Stimulated activated CD8-positive, alpha-beta memory T cell treated with anti-CD3 and anti-CD28 coated beads, Interleukin-7, amount 100 ng/mL, for 24 hours (primary cell): ENCODE results near the gene CCL22.
"Not testable (repeated sequence)": the region's sequence is repeated elsewhere in the genome, so short reads cannot be mapped to it uniquely, and the experiment has no call there.

Experiments
- DNase-seq: peaks from one replicate; pipeline ENCODE4 v3.0.0-alpha.2; 2020; ENCODE audit warnings: low read depth

The CCL22 gene

DNA sequence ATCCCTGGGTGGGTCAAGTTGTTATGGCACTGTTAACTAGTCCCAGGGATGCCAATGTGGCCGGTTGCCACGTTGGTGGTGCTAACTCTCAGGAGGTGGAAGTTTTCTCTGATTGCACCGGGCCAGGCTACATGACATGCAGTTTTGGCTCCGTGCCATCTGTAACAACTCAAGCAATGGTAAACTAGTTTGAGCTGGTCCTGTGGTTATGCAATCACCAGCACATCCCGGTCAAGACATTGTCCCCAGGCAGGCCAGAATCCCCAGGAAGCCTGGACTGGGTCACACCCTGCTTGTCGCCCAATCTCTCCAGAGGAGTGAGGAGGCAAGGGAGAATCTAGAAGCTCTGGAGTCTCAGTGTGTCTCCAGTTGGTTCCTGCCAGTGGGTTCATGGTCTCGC lies 35.9 kb downstream of the CCL22 start:
- no peak for DNase-seq

DNA sequence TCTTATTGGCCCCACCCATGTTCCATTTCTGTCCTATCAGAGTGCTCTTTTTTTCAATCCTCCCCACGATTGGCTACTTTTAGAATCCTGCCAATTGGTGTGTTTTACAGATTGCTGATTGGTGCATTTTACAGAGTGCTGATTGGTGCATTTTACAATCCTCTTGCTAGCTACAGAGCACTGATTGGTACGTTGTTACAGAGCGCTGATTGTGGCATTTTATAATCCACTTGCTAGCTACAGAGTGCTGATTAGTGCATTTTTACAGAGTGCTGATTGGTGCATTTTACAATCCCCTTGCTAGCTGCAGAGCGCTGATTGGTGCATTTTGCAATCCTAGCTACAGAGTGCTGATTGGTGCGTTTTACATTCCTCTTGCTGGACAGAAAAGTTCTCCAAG lies 36.4 kb downstream of the CCL22 start:
- DNase-seq = no peak

DNA sequence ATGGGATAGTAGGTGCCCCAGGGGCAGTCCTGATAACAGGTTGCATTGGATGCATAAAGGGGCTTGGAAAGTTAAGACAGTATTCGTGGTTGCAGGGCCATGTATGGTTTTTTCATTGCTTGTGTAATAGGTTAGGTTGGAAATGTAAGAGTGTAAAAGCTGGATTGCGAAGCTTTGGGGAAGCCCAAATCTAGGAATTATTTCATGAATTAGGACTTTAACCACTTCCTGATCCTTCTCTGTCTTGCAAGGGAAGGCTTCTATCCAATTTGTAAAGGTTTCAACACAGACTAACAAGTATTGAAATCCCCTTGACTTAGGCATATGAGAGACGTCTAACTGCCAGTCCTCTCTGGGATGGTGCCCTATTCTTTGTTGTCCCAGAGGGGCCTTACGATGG lies 38.2 kb downstream of the CCL22 start:
- DNase-seq = no peak

DNA sequence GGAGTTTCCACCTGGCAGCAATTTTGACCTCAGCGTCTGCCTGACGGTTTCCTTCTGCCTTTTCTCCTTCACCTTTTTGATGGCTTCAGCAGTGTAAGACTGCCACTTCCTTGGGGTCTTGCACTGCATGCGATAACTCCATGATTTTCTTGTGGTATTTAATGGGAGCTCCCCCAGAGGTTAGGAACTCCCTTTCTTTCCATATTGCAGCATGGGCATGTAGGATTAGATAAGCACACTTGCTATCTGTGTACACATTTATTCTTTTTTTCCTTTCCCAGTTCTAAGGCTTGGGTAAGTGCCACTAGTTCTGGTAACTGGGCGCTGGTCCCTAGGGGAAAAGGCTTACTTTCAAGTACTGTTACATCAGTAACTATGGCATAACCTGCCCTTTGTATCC lies 38.9 kb downstream of the CCL22 start:
- not testable (repeated sequence) for DNase-seq

DNA sequence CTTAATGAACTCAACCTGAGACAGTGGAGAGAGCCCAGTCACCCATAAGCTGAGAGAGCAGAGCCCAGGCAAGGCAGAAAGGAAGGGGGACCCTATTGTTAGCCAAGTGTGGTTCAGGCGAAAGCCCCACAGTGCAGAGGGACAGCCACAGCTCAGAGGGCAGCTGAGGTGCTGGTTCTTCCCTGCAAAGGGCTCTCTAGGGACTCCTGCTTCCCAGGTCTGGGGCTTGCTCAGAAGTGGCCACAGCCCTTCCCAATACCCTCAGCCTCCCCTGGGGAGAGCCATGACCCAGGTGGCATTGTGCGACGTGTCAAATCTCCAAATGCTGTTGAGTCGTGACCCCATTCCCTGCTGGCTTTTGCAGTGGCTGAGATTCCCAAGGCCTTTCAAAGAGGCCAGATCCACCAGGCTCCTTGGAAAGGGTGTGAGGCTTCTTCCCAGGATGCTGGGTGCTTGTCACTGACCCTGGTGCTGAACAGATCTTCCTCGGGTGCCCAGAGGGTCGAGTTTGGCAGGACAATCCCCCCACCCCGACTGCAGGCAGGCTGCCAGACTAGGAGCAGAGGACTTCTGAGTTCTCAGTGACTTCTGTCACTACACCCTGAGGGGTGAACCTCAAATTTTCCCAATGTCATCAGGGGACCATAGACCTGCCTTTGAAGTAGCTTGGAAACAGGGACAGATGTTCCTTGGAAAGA lies 43.5 kb downstream of the CCL22 start:
- no peak for DNase-seq

DNA sequence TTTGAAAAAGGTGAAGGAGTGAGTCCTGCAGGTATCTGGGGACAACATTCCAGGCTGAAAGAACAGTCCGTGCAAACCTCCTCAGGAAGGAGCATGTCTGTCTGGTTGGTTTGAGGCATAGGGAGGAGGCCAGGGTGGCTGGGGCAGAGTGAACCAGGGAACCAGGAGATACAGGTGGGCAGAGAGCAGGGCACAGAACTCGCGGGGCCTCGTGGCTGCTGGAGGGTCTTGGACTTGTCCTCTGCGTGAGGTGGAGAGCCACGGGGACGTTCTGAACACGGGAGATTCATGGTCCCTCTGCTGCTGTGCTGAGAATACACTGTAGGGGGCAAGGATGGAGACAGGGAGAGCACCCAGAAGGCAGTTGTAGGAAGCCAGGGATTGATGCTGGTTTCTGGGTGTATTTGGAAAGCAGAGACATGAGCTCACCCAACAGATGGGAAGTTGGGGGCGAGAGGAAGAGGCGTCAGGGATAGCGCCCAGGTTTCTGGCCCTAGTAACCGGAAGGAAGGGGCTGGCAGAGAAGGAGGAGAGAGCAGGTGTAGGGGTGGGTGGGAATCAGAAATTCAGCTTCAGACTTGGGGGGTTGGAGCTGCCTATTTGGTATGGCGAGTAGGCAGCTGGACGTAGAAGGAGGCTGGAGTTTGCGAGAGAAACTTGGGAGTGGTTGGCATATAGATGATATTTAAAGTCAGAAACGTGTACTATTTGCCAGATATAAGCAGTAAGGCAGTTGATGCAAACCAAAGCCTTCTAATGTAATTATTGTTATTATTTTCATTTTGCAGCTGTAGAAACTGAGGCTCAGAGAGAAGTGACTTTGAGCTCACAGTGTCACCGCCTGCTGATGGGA lies 45.6 kb downstream of the CCL22 start, which contains the start of gene CCL17:
CCL17 (plus strand) TSS at position 803 of the 853 bp plus-strand sequence. CDS start 9,166 bp downstream, outside the sequence.
- DNase-seq = no peak

DNA sequence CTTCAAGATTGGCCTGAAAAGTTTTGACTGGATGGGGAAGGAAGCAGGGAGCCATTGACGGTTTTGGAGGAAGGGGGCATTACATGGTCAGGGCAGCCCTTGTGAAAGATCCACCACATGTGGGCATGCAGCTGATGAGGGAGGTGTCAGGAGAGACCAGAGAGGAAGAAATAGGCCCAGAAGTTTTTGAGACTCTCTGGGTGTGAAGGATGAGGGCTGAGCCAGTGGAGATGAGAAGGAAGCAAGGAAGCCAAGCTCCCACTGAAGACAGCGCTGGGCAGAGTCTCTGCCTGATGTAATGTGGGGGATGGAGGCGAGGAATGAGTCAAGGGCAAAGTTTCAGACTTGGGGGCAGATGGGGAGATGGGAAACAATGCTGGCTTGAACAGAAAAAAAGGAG lies 46.5 kb downstream of the CCL22 start:
- no peak for DNase-seq

DNA sequence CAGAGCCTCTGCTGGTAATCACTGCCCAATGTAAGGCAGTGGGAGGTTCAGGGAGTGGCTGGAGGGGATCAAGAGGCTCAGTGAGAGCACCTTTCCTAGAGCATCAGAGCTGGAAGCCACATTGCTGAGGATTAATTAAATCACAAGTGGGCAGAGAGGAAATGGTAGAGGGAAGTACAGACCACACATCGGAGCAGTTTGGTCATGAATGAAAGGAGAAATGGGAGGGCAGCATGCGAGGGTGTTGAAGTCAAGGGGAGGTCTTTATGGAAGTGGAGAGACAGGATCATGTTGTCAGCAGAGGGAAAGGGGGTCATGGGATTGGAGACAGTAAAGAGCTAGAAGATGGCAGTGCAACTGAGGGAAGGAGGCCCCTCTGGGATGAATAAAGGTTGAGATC lies 48.3 kb downstream of the CCL22 start:
- no peak for DNase-seq

DNA sequence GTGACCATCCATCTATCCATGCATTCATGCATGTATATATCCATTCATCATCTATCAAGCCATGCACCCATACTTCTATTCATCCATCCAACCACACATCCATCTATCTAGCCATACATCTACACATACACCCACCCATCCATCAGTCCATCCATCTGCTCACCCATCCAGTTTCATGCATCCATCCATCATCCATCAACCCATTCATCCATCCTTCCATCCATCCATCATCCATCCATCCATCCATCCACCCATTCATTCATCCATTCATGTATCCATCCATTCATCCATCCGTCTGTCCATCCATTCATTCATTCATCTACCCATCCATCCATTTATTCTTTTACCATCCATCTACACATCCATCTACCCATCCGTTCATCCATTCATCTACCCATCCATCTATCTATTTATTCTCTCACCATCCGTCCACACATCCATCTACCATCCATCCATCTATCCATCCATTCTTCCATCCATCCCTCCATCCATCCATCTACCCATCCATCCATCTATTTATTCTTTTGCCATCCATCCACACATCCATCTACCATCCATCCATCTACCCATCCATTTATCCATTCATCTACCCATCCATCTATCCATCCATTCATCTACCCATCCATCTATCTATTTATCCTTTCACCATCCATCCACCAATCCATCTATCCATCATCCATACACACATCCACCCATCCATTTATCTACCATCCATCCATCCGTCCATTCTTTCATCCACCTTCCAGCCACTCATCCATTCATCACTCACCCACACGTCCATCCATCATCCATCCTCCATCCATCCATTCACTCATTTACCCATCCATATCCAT lies 49.2 kb downstream of the CCL22 start:
- DNase-seq = no peak

DNA sequence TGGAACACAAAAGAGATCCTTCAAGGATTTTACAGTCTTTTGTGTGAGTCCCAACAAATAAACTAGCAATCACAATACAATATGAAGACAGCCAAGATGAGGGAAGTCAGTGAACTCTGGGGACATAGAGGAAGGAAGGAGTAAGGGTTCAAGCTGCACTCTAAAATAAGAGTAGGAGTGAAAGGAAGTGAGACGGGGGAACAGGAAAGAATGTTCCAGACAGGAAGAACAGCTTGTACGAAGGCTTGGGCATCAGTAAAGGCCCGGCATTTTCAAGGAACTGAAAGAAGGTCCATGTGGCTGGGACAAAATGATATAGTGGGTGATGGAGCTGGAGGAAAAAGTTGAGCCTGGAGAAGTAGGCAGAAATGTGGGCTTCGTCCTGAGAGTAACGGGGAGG lies 50.5 kb downstream of the CCL22 start:
- DNase-seq = no peak

DNA sequence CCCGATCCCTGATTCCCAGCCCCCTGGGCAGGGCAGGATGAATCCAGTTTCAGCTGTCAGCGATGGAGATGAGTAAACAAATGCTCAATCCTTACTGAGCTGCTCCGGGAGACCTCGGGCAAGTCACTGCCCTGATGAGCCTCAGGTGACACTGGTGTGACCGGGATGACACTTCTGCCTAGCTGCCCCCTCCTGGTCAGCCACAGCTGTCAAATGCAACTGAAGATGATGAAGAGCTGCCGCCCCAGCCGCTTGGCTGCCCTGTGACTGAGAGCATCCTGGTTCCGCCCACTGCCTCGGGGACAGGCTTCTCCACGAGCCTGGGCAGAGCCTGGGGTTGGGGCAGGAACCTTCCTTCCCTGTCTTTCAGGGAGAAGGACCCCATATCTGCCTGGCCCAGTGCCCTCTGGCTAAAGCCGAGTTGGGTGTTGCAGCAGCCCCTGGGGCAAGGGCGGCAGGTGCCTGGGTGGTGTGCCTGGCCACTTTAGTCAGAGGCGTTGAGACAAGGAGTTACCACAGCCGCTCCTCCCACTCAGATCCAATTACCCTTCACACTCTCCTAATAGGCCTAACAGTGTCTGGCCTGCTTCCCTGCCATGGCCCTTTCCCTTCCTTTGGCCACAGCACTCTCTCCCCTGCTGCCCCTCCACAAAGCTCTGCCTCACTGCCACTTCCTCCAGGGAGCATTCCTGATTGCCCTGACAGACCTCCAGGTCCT lies 51.4 kb downstream of the CCL22 start:
- DNase-seq = no peak

DNA sequence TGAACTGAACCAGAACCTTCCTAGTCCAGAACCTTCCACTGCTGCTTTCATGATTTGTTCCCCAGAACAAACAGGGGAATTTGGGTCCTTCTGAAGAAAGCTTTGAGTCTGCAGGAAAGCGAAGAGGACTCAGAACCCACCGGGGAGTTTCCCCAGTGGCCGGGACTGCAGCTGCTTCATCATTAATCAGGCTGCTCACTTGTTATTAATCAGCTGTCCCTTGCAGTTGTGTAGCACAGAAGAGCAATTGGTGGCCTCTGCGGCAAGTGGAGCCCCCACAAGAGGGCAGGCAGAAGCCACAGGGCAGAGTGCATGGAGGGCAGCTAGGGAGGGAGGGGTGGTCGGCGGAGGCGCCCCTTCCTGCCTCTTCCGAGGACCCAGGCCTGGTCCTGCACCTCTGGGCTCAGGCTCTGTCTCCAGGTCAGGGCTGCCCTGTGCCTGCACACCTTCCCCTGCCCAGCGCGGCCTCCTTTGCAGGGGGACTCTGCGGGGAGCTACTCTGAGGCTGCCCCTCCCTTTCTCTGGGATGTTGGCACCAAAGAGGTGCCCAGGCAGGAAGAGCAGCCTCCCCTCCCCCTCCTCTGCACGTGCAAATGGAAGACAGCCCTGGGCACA lies 52.9 kb downstream of the CCL22 start:
- no peak for DNase-seq

DNA sequence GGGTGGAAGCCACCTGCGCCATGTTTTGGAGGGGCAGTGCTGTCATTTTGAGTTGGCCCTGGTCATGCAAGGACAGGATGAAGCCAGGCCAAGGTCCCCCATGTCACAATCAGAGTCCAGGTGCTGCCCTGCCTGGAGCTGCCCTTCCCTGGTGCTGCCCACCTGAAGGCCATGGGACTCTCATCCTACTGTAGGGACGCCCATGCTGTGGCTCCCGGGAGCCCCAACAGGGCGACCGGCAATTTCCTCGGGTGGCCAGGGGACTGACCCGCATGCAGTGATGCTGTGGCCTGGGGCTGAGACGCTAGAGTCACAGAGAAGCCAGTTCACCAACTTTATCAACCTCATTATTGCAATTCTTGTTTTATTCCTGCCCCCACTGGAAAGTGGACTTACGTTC lies 54.0 kb downstream of the CCL22 start:
- DNase-seq = no peak

DNA sequence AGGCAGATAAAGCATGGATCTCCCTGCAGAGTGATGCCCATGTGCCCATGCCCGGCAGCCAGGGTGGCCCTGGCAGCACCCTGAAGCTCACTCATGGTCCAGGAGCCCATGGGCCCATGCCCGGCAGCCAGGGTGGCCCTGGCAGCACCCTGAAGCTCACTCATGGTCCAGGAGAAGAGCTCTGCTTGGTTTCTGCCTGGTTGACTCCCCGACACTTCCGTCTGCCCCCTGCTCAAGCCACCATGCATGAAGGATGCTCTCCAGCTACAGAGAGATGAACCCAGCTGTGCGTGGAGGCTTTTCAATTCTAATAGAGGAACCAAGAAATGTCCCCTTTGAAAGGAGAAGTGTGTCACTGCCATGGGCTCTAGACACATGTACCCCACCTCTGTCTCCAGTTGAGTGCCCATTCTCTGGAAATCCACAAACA lies 54.7 kb downstream of the CCL22 start:
- no peak for DNase-seq

DNA sequence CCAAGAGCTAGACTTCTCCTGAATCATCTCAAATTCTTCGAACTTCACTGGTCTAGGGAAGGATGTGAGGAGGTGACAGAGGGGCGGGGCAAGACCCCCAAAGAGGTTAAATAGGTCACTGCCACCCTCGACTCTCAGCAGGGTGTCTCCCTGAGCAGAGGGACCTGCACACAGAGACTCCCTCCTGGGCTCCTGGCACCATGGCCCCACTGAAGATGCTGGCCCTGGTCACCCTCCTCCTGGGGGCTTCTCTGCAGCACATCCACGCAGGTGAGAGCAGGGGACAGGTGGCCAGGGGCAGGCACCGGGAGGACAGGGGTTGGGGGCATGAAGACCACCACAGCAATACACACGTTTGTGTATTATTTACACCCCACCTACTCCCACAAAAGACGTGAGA lies 55.1 kb downstream of the CCL22 start:
- no peak for DNase-seq
